RPMI7951 (cell line): ENCODE measurements around the gene TSPAN5. TPM values are rescaled to one million over a fixed set of nuclear protein-coding genes. Genes with fewer than 3 reads are reported as not detected.

Experiments
- DNase-seq: peaks from one replicate; pipeline ENCODE4 v3.0.0-alpha.2; 2012; ENCODE audit warnings: low read depth
- total RNA-seq: library from RNA; depleted of rRNA; stranded (reverse); fragments of >200 nt; shearing (Covaris generic); gene quantifications from 2 replicates; pipeline ENCODE4 v1.2.3, GENCODE V29; 2014

The TSPAN5 gene
- total RNA-seq, 1 experiment from 2014 or later, result 25.2 TPM

- DNase-seq, result no peak
Measured at GRCh38 chr4:98645527-98645926, 12.9 kb downstream of the TSPAN5 start.

- DNase-seq, result no peak
Measured at GRCh38 chr4:98643755-98644154, 14.7 kb downstream of the TSPAN5 start.

GRCh38 chr4:98642991-98643426 lies 15.4 kb downstream of the TSPAN5 start:
- DNase-seq, result peak; percentile 57

GRCh38 chr4:98641906-98642668 lies 16.3 kb downstream of the TSPAN5 start:
- no peak for DNase-seq

GRCh38 chr4:98641376-98641775 lies 17.0 kb downstream of the TSPAN5 start:
- no peak for DNase-seq

GRCh38 chr4:98639523-98639922 lies 18.9 kb downstream of the TSPAN5 start:
- no peak for DNase-seq

- no peak for DNase-seq
Measured at GRCh38 chr4:98639108-98639507, 19.3 kb downstream of the TSPAN5 start.

- DNase-seq, result peak; percentile 45
Measured at GRCh38 chr4:98638661-98639060, 19.8 kb downstream of the TSPAN5 start.

- DNase-seq, result no peak
Measured at GRCh38 chr4:98634061-98634460, 24.4 kb downstream of the TSPAN5 start.

- no peak for DNase-seq
Measured at GRCh38 chr4:98633159-98633558, 25.3 kb downstream of the TSPAN5 start.

GRCh38 chr4:98632258-98632657 lies 26.2 kb downstream of the TSPAN5 start:
- DNase-seq, result no peak

GRCh38 chr4:98631506-98631905 lies 26.9 kb downstream of the TSPAN5 start:
- DNase-seq, result no peak

- DNase-seq, result no peak
Measured at GRCh38 chr4:98630737-98631454, 27.5 kb downstream of the TSPAN5 start.

- peak; percentile 44 for DNase-seq
Measured at GRCh38 chr4:98627531-98628257, 30.7 kb downstream of the TSPAN5 start.

GRCh38 chr4:98626350-98626749 lies 32.1 kb downstream of the TSPAN5 start:
- DNase-seq, result peak; percentile 85

- DNase-seq, result no peak
Measured at GRCh38 chr4:98625920-98626319, 32.5 kb downstream of the TSPAN5 start.

- DNase-seq, result no peak
Measured at GRCh38 chr4:98625399-98625798, 33.0 kb downstream of the TSPAN5 start.

- no peak for DNase-seq
Measured at GRCh38 chr4:98624642-98625041, 33.8 kb downstream of the TSPAN5 start.

GRCh38 chr4:98624144-98624543 lies 34.3 kb downstream of the TSPAN5 start:
- no peak for DNase-seq

- no peak for DNase-seq
Measured at GRCh38 chr4:98623126-98623802, 35.1 kb downstream of the TSPAN5 start.

GRCh38 chr4:98620087-98620784 lies 38.2 kb downstream of the TSPAN5 start:
- no peak for DNase-seq
